Measurements from ENCODE around the gene STOM.

DNA sequence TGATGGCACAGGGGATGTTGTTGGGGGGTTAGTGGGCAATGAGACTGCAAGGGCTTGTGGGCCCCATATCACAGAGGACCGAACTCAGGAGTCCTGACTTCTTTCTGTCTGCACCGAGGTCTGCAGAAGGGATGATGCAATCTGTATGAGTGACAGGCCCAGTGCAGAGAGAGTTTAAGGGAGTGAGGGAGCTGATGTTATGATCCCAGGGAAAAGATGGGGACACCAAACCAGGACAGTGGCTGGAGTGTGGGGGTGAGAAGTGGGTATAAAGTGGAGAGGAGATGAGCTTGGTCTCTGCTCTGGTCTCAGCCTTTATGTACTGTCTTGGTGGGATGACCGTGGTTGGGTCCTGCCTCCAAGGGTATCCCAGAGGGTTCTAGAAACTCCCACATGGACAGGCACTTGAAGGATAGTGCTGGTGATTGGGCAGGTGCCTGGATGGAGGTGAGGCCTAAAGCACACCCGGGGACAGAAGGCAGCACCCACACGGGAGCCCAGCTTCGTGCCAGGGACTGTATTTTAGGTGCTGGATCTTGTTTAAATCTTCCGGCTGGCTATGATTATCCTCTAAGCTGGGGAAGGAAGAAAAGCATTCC is 80.2 kb downstream of the STOM start:
- TF ChIP-seq, protein P1, sequence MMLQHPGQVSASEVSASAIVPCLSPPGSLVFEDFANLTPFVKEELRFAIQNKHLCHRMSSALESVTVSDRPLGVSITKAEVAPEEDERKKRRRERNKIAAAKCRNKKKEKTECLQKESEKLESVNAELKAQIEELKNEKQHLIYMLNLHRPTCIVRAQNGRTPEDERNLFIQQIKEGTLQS (IDR thresholded peaks at IDR 0.05): no peak
- TF ChIP-seq POLR2A (IDR thresholded peaks at IDR 0.05; ENCODE audit: borderline replicate concordance, extremely low read depth, insufficient read depth, insufficient read length) (no peak), SIN3A (IDR thresholded peaks at IDR 0.05; ENCODE audit: low read depth) (no peak), POLR2AphosphoS5 (IDR thresholded peaks at IDR 0.05; ENCODE audit: low read depth, low read length) (no peak), EZH2phosphoT487 (IDR thresholded peaks at IDR 0.05; ENCODE audit: borderline replicate concordance) (no peak), TCF7L2 (IDR thresholded peaks at IDR 0.05; ENCODE audit: borderline replicate concordance, extremely low read depth, insufficient read depth, insufficient read length) (no peak), YY1 (IDR thresholded peaks at IDR 0.05; ENCODE audit: extremely low read depth, insufficient replicate concordance, low read depth, low read length) (no peak)
- TF ChIP-seq, protein P2, sequence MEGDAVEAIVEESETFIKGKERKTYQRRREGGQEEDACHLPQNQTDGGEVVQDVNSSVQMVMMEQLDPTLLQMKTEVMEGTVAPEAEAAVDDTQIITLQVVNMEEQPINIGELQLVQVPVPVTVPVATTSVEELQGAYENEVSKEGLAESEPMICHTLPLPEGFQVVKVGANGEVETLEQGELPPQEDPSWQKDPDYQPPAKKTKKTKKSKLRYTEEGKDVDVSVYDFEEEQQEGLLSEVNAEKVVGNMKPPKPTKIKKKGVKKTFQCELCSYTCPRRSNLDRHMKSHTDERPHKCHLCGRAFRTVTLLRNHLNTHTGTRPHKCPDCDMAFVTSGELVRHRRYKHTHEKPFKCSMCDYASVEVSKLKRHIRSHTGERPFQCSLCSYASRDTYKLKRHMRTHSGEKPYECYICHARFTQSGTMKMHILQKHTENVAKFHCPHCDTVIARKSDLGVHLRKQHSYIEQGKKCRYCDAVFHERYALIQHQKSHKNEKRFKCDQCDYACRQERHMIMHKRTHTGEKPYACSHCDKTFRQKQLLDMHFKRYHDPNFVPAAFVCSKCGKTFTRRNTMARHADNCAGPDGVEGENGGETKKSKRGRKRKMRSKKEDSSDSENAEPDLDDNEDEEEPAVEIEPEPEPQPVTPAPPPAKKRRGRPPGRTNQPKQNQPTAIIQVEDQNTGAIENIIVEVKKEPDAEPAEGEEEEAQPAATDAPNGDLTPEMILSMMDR (IDR thresholded peaks at IDR 0.05 in 2 of 3, conservative IDR thresholded peaks at IDR 0.05 in 1 of 3; ENCODE audit: borderline replicate concordance in 1 of 3, insufficient read depth in 1 of 3, low read depth in 2 of 3, low read length in 2 of 3): no peak

Data from HCT116 (cell line).